Measurements from ENCODE around the gene NEBL. TPM values are rescaled to one million over a fixed set of nuclear protein-coding genes. Genes with fewer than 3 reads are reported as not detected.

NEBL gene
- total RNA-seq, 2 donors from 2014 or later: 15.5 to 17.9 TPM

- intact Hi-C loops (cut with DNase I, micrococcal nuclease): no loop called here
- DNase-seq: no peak
- no peak for ATAC-seq
Observed at GRCh38 chr10:20822825-20823224, 74.3 kb downstream of the NEBL start.

- intact Hi-C loops (cut with DNase I, micrococcal nuclease): no loop called here
- DNase-seq (no peak), ATAC-seq (no peak)
Observed at GRCh38 chr10:20817646-20818045, 79.5 kb downstream of the NEBL start.

- intact Hi-C loops (cut with DNase I, micrococcal nuclease): no loop called here
- ATAC-seq (no peak), DNase-seq (no peak)
Observed at GRCh38 chr10:20817116-20817515, 80.0 kb downstream of the NEBL start.

GRCh38 chr10:20814116-20814515, 83.0 kb downstream of the NEBL start:
- intact Hi-C loops (cut with DNase I, micrococcal nuclease): no loop called here

GRCh38 chr10:20811131-20811530, 86.0 kb downstream of the NEBL start:
- DNase-seq (no peak), ATAC-seq (no peak)
- intact Hi-C loops (cut with DNase I, micrococcal nuclease): no loop called here

More at GRCh38 chr10:20814116-20814515, 83.0 kb downstream of the NEBL start:
- no peak for DNase-seq
- no peak for ATAC-seq

- ATAC-seq (no peak), DNase-seq (no peak)
- intact Hi-C loops (cut with DNase I, micrococcal nuclease): no loop called here
Observed at GRCh38 chr10:20809631-20810030, 87.5 kb downstream of the NEBL start.

GRCh38 chr10:20806487-20806886, 90.6 kb downstream of the NEBL start:
- ATAC-seq (no peak), DNase-seq (no peak)
- intact Hi-C loops (cut with DNase I, micrococcal nuclease): no loop called here

GRCh38 chr10:20797290-20797689, 99.8 kb downstream of the NEBL start:
- no peak for ATAC-seq
- DNase-seq: no peak
- intact Hi-C loops (cut with DNase I, micrococcal nuclease): no loop called here

- intact Hi-C loops (cut with DNase I, micrococcal nuclease): no loop called here
- DNase-seq: no peak
- ATAC-seq: no peak
Observed at GRCh38 chr10:20795391-20795790, 101.7 kb downstream of the NEBL start.

- intact Hi-C loops (cut with DNase I, micrococcal nuclease): no loop called here
- no peak for DNase-seq
- no peak for ATAC-seq
Observed at GRCh38 chr10:20785174-20785573, 111.9 kb downstream of the NEBL start.

- no peak for ATAC-seq
Observed at GRCh38 chr10:20778008-20778757, 118.9 kb downstream of the NEBL start.

GRCh38 chr10:20776384-20777118, 120.6 kb downstream of the NEBL start:
- intact Hi-C loops (cut with DNase I, micrococcal nuclease): no loop called here
- DNase-seq (no peak), ATAC-seq (no peak)

More at GRCh38 chr10:20778008-20778757, 118.9 kb downstream of the NEBL start:
- intact Hi-C loops (cut with DNase I, micrococcal nuclease): no loop called here
- no peak for DNase-seq

- intact Hi-C loops (cut with DNase I, micrococcal nuclease): no loop called here
- DNase-seq (no peak), ATAC-seq (no peak)
Observed at GRCh38 chr10:20771051-20771450, 126.1 kb downstream of the NEBL start.

- ATAC-seq (no peak), DNase-seq (no peak)
- intact Hi-C loops (cut with DNase I, micrococcal nuclease): no loop called here
Observed at GRCh38 chr10:20769481-20769880, 127.6 kb downstream of the NEBL start.

GRCh38 chr10:20768843-20769242, 128.3 kb downstream of the NEBL start:
- intact Hi-C loops (cut with DNase I, micrococcal nuclease): no loop called here
- DNase-seq (no peak), ATAC-seq (peak; percentile 42)

- intact Hi-C loops (cut with DNase I, micrococcal nuclease): no loop called here
- ATAC-seq (no peak), DNase-seq (no peak)
Observed at GRCh38 chr10:20767028-20767427, 130.1 kb downstream of the NEBL start.

GRCh38 chr10:20765066-20765465, 132.0 kb downstream of the NEBL start:
- ATAC-seq (no peak), DNase-seq (no peak)
- intact Hi-C loops (cut with DNase I, micrococcal nuclease): no loop called here

- no peak for ATAC-seq
- DNase-seq: no peak
- intact Hi-C loops (cut with DNase I, micrococcal nuclease): no loop called here
Observed at GRCh38 chr10:20760460-20760859, 136.7 kb downstream of the NEBL start.

- no peak for ATAC-seq
- DNase-seq: no peak
- intact Hi-C loops (cut with DNase I, micrococcal nuclease): no loop called here
Observed at GRCh38 chr10:20748551-20748950, 148.6 kb downstream of the NEBL start.

- intact Hi-C loops (cut with DNase I, micrococcal nuclease): no loop called here
- ATAC-seq (no peak), DNase-seq (no peak)
Observed at GRCh38 chr10:20747782-20748181, 149.3 kb downstream of the NEBL start.

Measured in left colon (tissue), 2 donors.